ENCODE data around the gene TMEM263. TPM values are rescaled to one million over a fixed set of nuclear protein-coding genes. Genes with fewer than 3 reads are reported as not detected.

Gene TMEM263
- total RNA-seq, 1 donor from 2014 or later: 26.1 TPM

GRCh38 chr12:106947461-106947860 is 8.2 kb upstream of the TMEM263 start:
- H3K27ac Mint-ChIP-seq (ENCODE audit: unreplicated experiment): no peak overlapping the region
- H3K9me3 Mint-ChIP-seq (ENCODE audit: unreplicated experiment): no peaks in the 10 kb centered on the region
- H3K4me1 Mint-ChIP-seq (ENCODE audit: unreplicated experiment): no peaks in the 10 kb centered on the region
- H3K4me3 Mint-ChIP-seq (ENCODE audit: unreplicated experiment): no peak overlapping the region
- peaks cover 4% of the 10 kb centered on the region for H3K27me3 Mint-ChIP-seq (ENCODE audit: unreplicated experiment)
- DNase-seq (ENCODE audit: low spot score): no peak
- H3K36me3 Mint-ChIP-seq (ENCODE audit: low read depth, unreplicated experiment): peaks cover 3% of the 10 kb centered on the region
- TF ChIP-seq, protein P1, sequence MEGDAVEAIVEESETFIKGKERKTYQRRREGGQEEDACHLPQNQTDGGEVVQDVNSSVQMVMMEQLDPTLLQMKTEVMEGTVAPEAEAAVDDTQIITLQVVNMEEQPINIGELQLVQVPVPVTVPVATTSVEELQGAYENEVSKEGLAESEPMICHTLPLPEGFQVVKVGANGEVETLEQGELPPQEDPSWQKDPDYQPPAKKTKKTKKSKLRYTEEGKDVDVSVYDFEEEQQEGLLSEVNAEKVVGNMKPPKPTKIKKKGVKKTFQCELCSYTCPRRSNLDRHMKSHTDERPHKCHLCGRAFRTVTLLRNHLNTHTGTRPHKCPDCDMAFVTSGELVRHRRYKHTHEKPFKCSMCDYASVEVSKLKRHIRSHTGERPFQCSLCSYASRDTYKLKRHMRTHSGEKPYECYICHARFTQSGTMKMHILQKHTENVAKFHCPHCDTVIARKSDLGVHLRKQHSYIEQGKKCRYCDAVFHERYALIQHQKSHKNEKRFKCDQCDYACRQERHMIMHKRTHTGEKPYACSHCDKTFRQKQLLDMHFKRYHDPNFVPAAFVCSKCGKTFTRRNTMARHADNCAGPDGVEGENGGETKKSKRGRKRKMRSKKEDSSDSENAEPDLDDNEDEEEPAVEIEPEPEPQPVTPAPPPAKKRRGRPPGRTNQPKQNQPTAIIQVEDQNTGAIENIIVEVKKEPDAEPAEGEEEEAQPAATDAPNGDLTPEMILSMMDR (IDR thresholded peaks at IDR 0.05; ENCODE audit: unreplicated experiment): no peak

- DNase-seq (ENCODE audit: low spot score): no peak
- Mint-ChIP-seq H3K27ac (ENCODE audit: unreplicated experiment) (no peak overlapping the region), H3K36me3 (ENCODE audit: low read depth, unreplicated experiment) (peaks cover 3% of the 10 kb centered on the region)
Measured at GRCh38 chr12:106950591-106950990, 5.1 kb upstream of the TMEM263 start.

GRCh38 chr12:106953352-106954250 is 2.1 kb upstream of the TMEM263 start:
- Mint-ChIP-seq H3K27ac (ENCODE audit: unreplicated experiment) (no peak overlapping the region), H3K4me3 (ENCODE audit: unreplicated experiment) (no peak overlapping the region), H3K4me1 (ENCODE audit: unreplicated experiment) (peaks cover 13% of the 10 kb centered on the region), H3K9me3 (ENCODE audit: unreplicated experiment) (no peaks in the 10 kb centered on the region), H3K27me3 (ENCODE audit: unreplicated experiment) (peaks cover 11% of the 10 kb centered on the region), H3K36me3 (ENCODE audit: low read depth, unreplicated experiment) (peaks cover 3% of the 10 kb centered on the region)
- DNase-seq (ENCODE audit: low spot score): no peak
- TF ChIP-seq, protein P1 (IDR thresholded peaks at IDR 0.05; ENCODE audit: unreplicated experiment): no peak

More at GRCh38 chr12:106950591-106950990, 5.1 kb upstream of the TMEM263 start:
- TF ChIP-seq, protein P1 (IDR thresholded peaks at IDR 0.05; ENCODE audit: unreplicated experiment): no peak
- no peak overlapping the region for H3K4me3 Mint-ChIP-seq (ENCODE audit: unreplicated experiment)
- no peaks in the 10 kb centered on the region for H3K9me3 Mint-ChIP-seq (ENCODE audit: unreplicated experiment)
- H3K4me1 Mint-ChIP-seq (ENCODE audit: unreplicated experiment): no peaks in the 10 kb centered on the region
- peaks cover 2% of the 10 kb centered on the region for H3K27me3 Mint-ChIP-seq (ENCODE audit: unreplicated experiment)

DNA sequence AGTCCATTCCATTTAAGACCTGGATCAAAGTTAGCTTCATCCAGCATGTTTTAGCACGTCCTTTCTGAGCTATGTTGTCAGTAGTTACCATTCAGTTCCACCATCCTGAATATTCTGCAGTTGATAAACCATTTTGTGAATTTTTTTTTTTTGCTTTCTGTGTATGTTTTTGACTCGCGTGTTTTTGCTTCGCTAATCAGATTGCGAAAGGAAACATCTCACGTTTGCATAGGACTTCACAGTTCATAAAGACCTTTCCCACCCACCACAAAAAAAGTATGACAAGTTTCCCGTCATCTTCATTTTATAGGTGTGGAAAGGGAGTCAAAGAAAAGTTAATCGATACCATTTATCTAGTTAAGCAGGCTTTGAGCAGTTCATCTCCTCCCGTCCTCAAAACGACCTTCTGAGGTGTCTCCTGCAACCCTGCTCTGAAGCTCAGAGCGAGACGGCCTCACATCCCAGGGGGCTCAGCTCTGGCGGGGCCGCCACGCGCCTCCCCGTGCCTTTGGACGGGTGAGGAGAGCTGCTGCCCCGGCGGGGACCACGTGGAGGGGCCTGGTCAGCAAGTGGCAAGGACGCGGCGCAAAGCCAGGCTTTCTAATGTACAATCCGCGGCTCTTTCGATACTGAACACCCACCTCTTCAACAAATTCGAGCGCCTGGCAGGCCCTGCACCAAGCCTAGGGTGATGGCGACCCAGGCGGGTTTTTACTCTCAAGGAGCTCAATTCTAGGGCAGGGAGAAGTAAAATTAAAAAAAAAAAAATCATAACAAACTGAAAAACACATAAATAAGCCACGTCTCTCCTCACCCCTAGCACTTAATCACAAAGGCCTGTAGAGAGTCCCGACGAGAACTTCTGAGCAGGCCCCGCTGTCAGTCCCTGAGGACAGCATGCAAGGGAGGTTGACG is 988 bp upstream of the TMEM263 start:
- Mint-ChIP-seq H3K27me3 (ENCODE audit: unreplicated experiment) (peaks cover 11% of the 10 kb centered on the region), H3K27ac (ENCODE audit: unreplicated experiment) (peak overlapping the region; percentile 78), H3K36me3 (ENCODE audit: low read depth, unreplicated experiment) (no peaks in the 10 kb centered on the region), H3K4me3 (ENCODE audit: unreplicated experiment) (peak overlapping the region; percentile 88), H3K9me3 (ENCODE audit: unreplicated experiment) (no peaks in the 10 kb centered on the region), H3K4me1 (ENCODE audit: unreplicated experiment) (peaks cover 13% of the 10 kb centered on the region)
- DNase-seq (ENCODE audit: low spot score): peak; percentile 21
- TF ChIP-seq, protein P1 (IDR thresholded peaks at IDR 0.05; ENCODE audit: unreplicated experiment): no peak

Data from endothelial cell (in vitro differentiated cells).